ENCODE data around the gene MED15. TPM values are rescaled to one million over a fixed set of nuclear protein-coding genes. Genes with fewer than 3 reads are reported as not detected.

The MED15 gene
- total RNA-seq, 1 donor = 36.9 TPM

- Histone ChIP-seq H3K27ac (ENCODE audit: low read depth, low read length) (peak overlapping the region; percentile 37), H4K20me1 (ENCODE audit: insufficient read depth, low read length) (peaks cover 53% of the 10 kb centered on the region), H3K9me3 (ENCODE audit: low read depth, low read length) (no peaks in the 10 kb centered on the region)
These were observed 57.8 kb downstream of the MED15 start for GRCh38 chr22:20565079-20565734.

DNA sequence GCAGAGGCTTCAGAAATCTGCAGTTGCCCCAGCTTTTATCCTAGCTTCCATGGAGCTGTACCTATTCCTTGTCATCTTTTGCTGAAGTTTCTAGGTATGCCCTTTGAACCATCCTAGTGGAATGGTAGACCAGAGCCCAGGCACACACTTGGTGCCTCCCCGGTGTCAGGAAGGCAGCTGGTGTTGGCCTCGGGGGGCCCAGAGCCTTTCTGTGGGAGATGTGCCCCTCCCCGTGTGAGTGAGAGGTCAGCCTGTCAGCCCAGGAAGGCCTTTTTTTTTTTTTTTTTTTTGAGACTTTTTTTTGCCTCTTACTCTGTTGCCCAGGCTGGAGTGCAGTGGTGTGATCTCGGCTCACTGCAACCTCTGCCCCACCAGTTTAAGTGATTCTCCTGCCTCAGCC, 58.4 kb downstream of the MED15 start:
- Histone ChIP-seq H3K27ac (ENCODE audit: low read depth, low read length) (peak overlapping the region; percentile 37), H2AFZ (ENCODE audit: low read length) (no peak overlapping the region), H3K4me3 (ENCODE audit: insufficient read depth, low read length) (no peak overlapping the region), H3K79me2 (ENCODE audit: insufficient read depth, low read length) (peaks cover 42% of the 10 kb centered on the region), H3K4me1 (ENCODE audit: insufficient read depth, low read length) (peaks cover 43% of the 10 kb centered on the region), H3K27me3 (ENCODE audit: insufficient read depth, low read length) (no peaks in the 10 kb centered on the region), H3K9me3 (ENCODE audit: low read depth, low read length) (no peaks in the 10 kb centered on the region), H3K4me2 (ENCODE audit: insufficient read depth, low read length) (no peak overlapping the region), H4K20me1 (ENCODE audit: insufficient read depth, low read length) (peaks cover 54% of the 10 kb centered on the region), H3K36me3 (ENCODE audit: insufficient read depth, low read length) (peaks cover 67% of the 10 kb centered on the region)
- DNase-seq (ENCODE audit: insufficient read length, low spot score, missing footprints) = no peak
- TF ChIP-seq CTCF (IDR thresholded peaks at IDR 0.05; ENCODE audit: extremely low read depth, low read depth, low read length) = no peak

More at GRCh38 chr22:20565079-20565734, 57.8 kb downstream of the MED15 start:
- Histone ChIP-seq H3K4me3 (ENCODE audit: insufficient read depth, low read length) (no peak overlapping the region), H3K4me1 (ENCODE audit: insufficient read depth, low read length) (peaks cover 40% of the 10 kb centered on the region), H3K4me2 (ENCODE audit: insufficient read depth, low read length) (no peak overlapping the region), H3K36me3 (ENCODE audit: insufficient read depth, low read length) (peaks cover 71% of the 10 kb centered on the region), H2AFZ (ENCODE audit: low read length) (no peak overlapping the region), H3K27me3 (ENCODE audit: insufficient read depth, low read length) (no peaks in the 10 kb centered on the region), H3K79me2 (ENCODE audit: insufficient read depth, low read length) (peaks cover 45% of the 10 kb centered on the region)
- no peak for TF ChIP-seq CTCF (IDR thresholded peaks at IDR 0.05; ENCODE audit: extremely low read depth, low read depth, low read length)
- peak; percentile 46 for DNase-seq (ENCODE audit: insufficient read length, low spot score, missing footprints)

DNA sequence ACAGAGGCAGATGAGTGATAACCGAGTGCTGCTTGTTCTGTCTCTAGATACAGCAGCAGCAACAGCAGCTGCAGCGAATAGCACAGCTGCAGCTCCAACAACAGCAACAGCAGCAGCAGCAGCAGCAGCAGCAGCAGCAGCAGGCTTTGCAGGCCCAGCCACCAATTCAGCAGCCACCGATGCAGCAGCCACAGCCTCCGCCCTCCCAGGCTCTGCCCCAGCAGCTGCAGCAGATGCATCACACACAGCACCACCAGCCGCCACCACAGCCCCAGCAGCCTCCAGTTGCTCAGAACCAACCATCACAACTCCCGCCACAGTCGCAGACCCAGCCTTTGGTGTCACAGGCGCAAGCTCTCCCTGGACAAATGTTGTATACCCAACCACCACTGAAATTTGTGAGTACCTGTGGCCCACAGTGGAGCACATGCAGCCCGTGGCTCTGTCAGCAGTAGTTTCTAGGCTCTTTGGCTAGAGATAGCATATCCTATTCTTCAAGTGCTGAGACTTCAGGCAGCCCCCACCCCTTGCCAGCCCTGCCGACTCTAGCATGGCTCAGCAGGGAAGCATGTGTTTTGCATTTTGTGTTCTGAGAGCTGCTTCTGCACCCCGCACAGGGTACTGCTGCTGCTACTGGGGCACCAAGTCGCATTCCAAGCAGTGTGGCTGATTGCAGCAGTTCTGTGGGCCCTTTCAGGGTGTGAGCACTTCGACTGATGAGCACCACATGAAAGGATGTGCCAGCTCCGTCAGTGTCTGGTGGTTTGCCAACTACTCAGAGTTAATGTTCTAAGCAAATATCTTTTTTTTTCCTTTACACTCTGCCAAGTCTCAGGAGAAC, 59.2 kb downstream of the MED15 start:
- H3K9me3 ChIP-seq (ENCODE audit: low read depth, low read length) = no peaks in the 10 kb centered on the region
- H3K79me2 ChIP-seq (ENCODE audit: insufficient read depth, low read length) = peaks cover 44% of the 10 kb centered on the region
- DNase-seq (ENCODE audit: insufficient read length, low spot score, missing footprints) = peak; percentile 83
- H3K27ac ChIP-seq (ENCODE audit: low read depth, low read length) = peak overlapping the region; percentile 91
- no peaks in the 10 kb centered on the region for H3K27me3 ChIP-seq (ENCODE audit: insufficient read depth, low read length)
- H3K4me2 ChIP-seq (ENCODE audit: insufficient read depth, low read length) = peak overlapping the region; percentile 40
- H3K4me1 ChIP-seq (ENCODE audit: insufficient read depth, low read length) = peaks cover 47% of the 10 kb centered on the region
- TF ChIP-seq CTCF (IDR thresholded peaks at IDR 0.05; ENCODE audit: extremely low read depth, low read depth, low read length) = no peak
- peaks cover 70% of the 10 kb centered on the region for H3K36me3 ChIP-seq (ENCODE audit: insufficient read depth, low read length)
- H4K20me1 ChIP-seq (ENCODE audit: insufficient read depth, low read length) = peaks cover 63% of the 10 kb centered on the region
- no peak overlapping the region for H3K4me3 ChIP-seq (ENCODE audit: insufficient read depth, low read length)
- no peak overlapping the region for H2AFZ ChIP-seq (ENCODE audit: low read length)

GRCh38 chr22:20567371-20567847, 60.0 kb downstream of the MED15 start:
- Histone ChIP-seq H3K27ac (ENCODE audit: low read depth, low read length) (peak overlapping the region; percentile 91), H3K36me3 (ENCODE audit: insufficient read depth, low read length) (peaks cover 74% of the 10 kb centered on the region), H3K9me3 (ENCODE audit: low read depth, low read length) (no peaks in the 10 kb centered on the region), H2AFZ (ENCODE audit: low read length) (no peak overlapping the region), H3K4me2 (ENCODE audit: insufficient read depth, low read length) (peak overlapping the region; percentile 40), H3K4me1 (ENCODE audit: insufficient read depth, low read length) (peaks cover 47% of the 10 kb centered on the region), H3K79me2 (ENCODE audit: insufficient read depth, low read length) (peaks cover 48% of the 10 kb centered on the region), H4K20me1 (ENCODE audit: insufficient read depth, low read length) (peaks cover 71% of the 10 kb centered on the region), H3K27me3 (ENCODE audit: insufficient read depth, low read length) (no peaks in the 10 kb centered on the region), H3K4me3 (ENCODE audit: insufficient read depth, low read length) (no peak overlapping the region)
- TF ChIP-seq CTCF (IDR thresholded peaks at IDR 0.05; ENCODE audit: extremely low read depth, low read depth, low read length) = no peak
- DNase-seq (ENCODE audit: insufficient read length, low spot score, missing footprints) = peak; percentile 81

Data from osteoblast (primary cell).